GM21447 (cell line): Measurements from ENCODE around the gene MAML2.

Experiments
- ATAC-seq: cut with Tn5 transposase; IDR thresholded peaks from one replicate; pipeline ENCODE4 v1.9.1; 2021; ENCODE audit not compliant: unreplicated experiment

MAML2 gene

GRCh38 chr11:96107143-96107824, 235.7 kb downstream of the MAML2 start:
- ATAC-seq, result no peak

DNA sequence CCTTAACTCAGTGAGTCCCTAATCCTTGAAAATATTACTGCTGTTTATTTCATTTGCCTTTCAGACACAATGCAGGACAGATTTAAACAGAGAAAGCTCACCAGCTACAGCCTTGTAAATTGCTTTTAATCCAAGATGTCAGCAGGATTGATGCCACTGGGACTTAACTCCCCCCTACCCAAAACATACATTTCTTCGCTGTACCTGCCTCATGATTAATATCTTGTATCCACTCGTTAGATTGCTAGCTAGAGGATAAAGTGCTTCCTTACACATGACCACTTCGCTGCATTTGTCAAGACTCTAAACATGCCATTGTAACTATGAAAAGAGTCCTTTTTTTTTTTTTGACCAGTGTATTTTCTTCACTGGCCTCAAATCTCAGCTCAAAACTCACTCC, 236.3 kb downstream of the MAML2 start:
- ATAC-seq, result no peak

DNA sequence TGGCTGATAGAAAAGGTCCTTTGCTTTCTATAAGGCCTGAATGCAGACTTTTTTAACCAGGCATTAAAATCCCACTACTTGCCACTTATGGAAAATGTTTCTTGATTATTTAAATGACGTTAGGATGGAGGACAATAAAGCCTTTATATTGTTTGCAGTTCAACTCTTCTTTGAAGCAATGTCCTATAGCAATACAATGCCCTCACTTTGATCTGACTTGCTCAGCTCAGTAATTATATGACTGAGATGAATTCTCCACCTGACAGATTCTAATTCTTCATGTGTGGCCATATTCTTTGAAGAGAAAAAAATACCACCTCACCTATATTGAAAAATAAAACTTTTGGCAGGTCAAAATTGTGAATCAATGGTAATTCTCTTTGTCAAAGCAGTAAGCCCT, 237.1 kb downstream of the MAML2 start:
- no peak for ATAC-seq

DNA sequence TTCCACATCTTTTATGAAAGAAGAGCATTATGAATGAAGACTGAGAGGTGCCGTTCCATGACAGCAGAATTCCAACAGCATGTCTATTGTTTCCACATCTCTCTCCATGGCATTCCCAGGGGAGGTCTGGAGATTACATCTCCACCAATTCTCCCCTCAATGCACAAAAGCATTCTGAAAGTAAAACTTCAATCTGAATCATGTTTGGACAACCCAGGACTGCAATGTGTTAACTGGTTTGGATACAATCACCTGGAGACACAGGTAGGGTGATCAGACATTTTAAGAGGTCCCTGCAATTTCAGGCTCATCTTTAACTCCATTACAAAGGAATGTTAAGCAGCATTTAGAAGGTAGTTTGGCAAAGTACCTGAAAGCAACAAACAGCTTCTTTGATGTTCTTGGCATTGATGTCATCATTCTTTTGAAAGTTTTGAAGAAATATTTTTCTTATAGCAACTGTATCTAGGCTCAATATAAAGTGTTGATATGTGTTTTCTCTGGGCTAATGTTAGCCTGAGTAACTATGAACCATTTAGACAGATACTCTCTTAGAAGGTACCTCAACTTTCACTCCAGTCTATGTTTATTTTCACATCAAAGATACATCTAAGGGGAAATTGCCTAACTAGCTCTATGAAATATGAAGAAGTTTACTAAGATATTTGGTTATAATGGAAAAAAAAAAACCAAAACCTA, 237.6 kb downstream of the MAML2 start:
- no peak for ATAC-seq

GRCh38 chr11:96104496-96104895, 238.5 kb downstream of the MAML2 start:
- ATAC-seq, result no peak

- no peak for ATAC-seq
These were observed 239.3 kb downstream of the MAML2 start for GRCh38 chr11:96103721-96104120.

- ATAC-seq, result no peak
These were observed 239.9 kb downstream of the MAML2 start for GRCh38 chr11:96103102-96103501.

DNA sequence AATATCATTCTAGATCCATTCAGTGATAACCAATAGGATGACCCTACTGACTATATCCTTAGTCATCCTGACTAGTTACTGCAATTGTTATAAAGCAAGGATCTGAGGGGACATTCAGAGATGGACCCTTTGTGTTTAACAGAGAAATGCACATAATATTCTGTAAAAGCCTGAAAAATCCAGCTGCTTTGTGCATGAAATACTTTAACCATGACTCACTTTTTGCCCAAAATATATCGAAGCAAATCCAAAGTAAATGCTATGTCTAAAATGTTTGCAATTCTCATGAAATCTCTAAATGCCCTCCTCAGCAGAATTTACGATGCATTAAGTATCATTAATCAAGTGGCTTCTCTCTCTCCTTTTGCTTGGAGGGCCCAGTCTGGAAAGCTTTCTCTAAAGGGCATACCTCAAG, 240.3 kb downstream of the MAML2 start:
- no peak for ATAC-seq

- no peak for ATAC-seq
These were observed 241.8 kb downstream of the MAML2 start for GRCh38 chr11:96101146-96101545.

- ATAC-seq, result no peak
These were observed 244.3 kb downstream of the MAML2 start for GRCh38 chr11:96098511-96099241.

GRCh38 chr11:96097844-96098421, 245.1 kb downstream of the MAML2 start:
- ATAC-seq, result no peak

- no peak for ATAC-seq
These were observed 246.6 kb downstream of the MAML2 start for GRCh38 chr11:96096360-96096759.

- ATAC-seq, result no peak
These were observed 247.1 kb downstream of the MAML2 start for GRCh38 chr11:96095884-96096303.

GRCh38 chr11:96094156-96094555, 248.8 kb downstream of the MAML2 start:
- no peak for ATAC-seq

DNA sequence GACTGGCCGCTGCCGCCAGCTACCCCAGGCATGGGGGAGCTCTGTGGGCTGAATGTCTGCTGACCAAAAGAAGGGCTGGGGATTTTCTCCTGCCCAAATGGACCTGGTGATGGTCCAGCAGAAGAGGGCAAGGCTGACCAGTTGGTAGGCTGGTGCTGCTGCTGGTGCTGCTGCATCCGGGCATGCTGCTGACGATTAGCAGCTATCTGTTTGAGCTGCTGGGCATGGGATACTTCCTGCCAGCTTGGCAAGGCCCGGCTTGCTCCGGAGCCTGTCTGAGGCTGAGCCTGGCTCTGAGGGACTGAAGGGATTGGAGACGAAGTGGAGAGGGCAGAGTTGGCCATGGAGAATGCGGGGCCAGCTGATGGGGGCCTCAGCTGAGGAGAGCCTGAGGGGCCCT, 250.5 kb downstream of the MAML2 start:
- ATAC-seq, result no peak

GRCh38 chr11:96091476-96091875, 251.5 kb downstream of the MAML2 start:
- ATAC-seq, result no peak

- ATAC-seq, result no peak
These were observed 252.3 kb downstream of the MAML2 start for GRCh38 chr11:96090711-96091110.

GRCh38 chr11:96088914-96089313, 254.1 kb downstream of the MAML2 start:
- no peak for ATAC-seq

GRCh38 chr11:96086111-96086510, 256.9 kb downstream of the MAML2 start:
- ATAC-seq, result no peak

DNA sequence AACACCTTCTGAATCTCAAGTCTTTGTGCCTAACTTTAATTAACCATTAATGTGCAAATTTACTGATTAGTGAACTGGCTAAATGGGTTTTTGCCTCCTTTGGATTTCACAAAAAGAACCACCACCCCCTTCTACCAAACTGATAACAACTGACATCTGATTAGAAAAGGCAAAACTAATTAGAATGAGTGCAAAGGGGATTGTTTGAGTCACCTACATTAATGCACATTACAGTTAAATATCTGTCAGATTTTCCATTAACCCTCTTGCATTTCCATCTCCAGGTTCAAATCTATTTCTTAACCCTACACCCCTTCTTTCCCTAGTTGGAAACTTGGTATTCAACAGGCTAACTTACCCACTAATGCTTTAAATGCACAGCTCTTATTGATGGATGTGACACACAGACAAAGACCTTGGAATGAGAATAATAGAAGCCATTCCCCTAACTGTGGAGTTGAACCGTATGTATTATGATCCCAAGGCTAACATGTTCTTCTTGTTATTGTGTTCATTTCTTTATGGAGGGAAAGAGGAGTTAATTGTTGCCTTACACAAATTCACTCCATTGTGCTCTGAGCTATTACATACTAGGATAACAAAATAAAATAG, 257.6 kb downstream of the MAML2 start:
- no peak for ATAC-seq

GRCh38 chr11:96084610-96085318, 258.2 kb downstream of the MAML2 start:
- no peak for ATAC-seq
